Activated CD4-positive, CD25-positive, alpha-beta regulatory T cell (primary cell): ENCODE measurements around the gene EVPL.
"Not testable (repeated sequence)": the region's sequence is repeated elsewhere in the genome, so short reads cannot be mapped to it uniquely, and the experiment has no call there.

Experiments used
- DNase-seq, 4 experiments: peaks; one replicate each; lab custom pipeline; 2025; lab: John Stamatoyannopoulos, UW

EVPL gene

GRCh38 chr17:75996665-75997590 is 30.2 kb downstream of the EVPL start:
- no peak for DNase-seq

GRCh38 chr17:75995385-75995925 is 31.7 kb downstream of the EVPL start:
- DNase-seq = no peak

- no peak for DNase-seq
Measured at GRCh38 chr17:75994802-75995370, 32.2 kb downstream of the EVPL start.

GRCh38 chr17:75991396-75991795 is 35.7 kb downstream of the EVPL start:
- DNase-seq = no peak

GRCh38 chr17:75987041-75987440 is 40.1 kb downstream of the EVPL start:
- DNase-seq = no peak

- no peak for DNase-seq
Measured at GRCh38 chr17:75985986-75986385, 41.1 kb downstream of the EVPL start.

- no peak for DNase-seq
Measured at GRCh38 chr17:75983501-75984181, 43.5 kb downstream of the EVPL start.

GRCh38 chr17:75981019-75981615 is 46.0 kb downstream of the EVPL start:
- no peak for DNase-seq

GRCh38 chr17:75980188-75981018 is 46.7 kb downstream of the EVPL start:
- no peak for DNase-seq

- DNase-seq = no peak
Measured at GRCh38 chr17:75979705-75980187, 47.4 kb downstream of the EVPL start.

- DNase-seq = peak; percentile 88 to 92 (median 90)
Measured at GRCh38 chr17:75978938-75979704, 48.0 kb downstream of the EVPL start, which contains the start of the genes ACOX1 and TEN1. Gene ACOX1, minus strand, starts transcription at chr17:75979166. Its CDS starts 93 bp downstream, at chr17:75979073. Gene TEN1, plus strand, starts transcription at chr17:75979240. Its CDS starts 6,953 bp downstream, at chr17:75986193.

GRCh38 chr17:75976175-75976848 is 50.8 kb downstream of the EVPL start:
- DNase-seq = no peak

GRCh38 chr17:75975757-75976174 is 51.3 kb downstream of the EVPL start:
- no peak for DNase-seq

- not testable (repeated sequence) for DNase-seq
Measured at GRCh38 chr17:75975187-75975586, 51.9 kb downstream of the EVPL start.

GRCh38 chr17:75970626-75971025 is 56.5 kb downstream of the EVPL start:
- DNase-seq = no peak

- no peak for DNase-seq
Measured at GRCh38 chr17:75970011-75970523, 57.0 kb downstream of the EVPL start.

- DNase-seq = not testable (repeated sequence)
Measured at GRCh38 chr17:75969044-75969443, 58.1 kb downstream of the EVPL start.

- no peak for DNase-seq
Measured at GRCh38 chr17:75965468-75965867, 61.6 kb downstream of the EVPL start.

- no peak for DNase-seq
Measured at GRCh38 chr17:75959839-75960511, 67.1 kb downstream of the EVPL start.
